MM.1S (cell line): ENCODE data around the gene POLR3E.
A peak's percentile ranks its signal among the peaks of the same experiment; 100 is the strongest.

Experiments used
- DNase-seq: peaks from one replicate; pipeline ENCODE4 v3.0.0-alpha.2; 2015
- H2AFZ ChIP-seq: fragments of 300-600 bp; sonication (generic); 2 replicates; pipeline ENCODE4 v1.6.0; 2016; ENCODE audit warnings: antibody characterized with exemption, low read length
- H3F3A ChIP-seq: fragments of 300-600 bp; sonication (generic); 2 replicates; pipeline ENCODE4 v1.6.1; 2016; ENCODE audit warnings: mild to moderate bottlenecking, antibody characterized with exemption, low read length, moderate library complexity, mixed read lengths; ENCODE audit not compliant: insufficient read depth
- H3K27ac ChIP-seq: fragments of 300-600 bp; sonication (generic); 2 replicates; pipeline ENCODE4 v1.5.1; 2016; ENCODE audit warnings: mild to moderate bottlenecking, low read length
- H3K27me3 ChIP-seq: fragments of 300-600 bp; sonication (generic); replicated peaks from 2 replicates; pipeline ENCODE4 v1.6.0; 2016; ENCODE audit warnings: low read length; ENCODE audit not compliant: insufficient read depth
- H3K36me3 ChIP-seq: fragments of 300-600 bp; sonication (generic); replicated peaks from 2 replicates; pipeline ENCODE4 v1.6.1; 2016; ENCODE audit warnings: mild to moderate bottlenecking, low read length, mixed read lengths; ENCODE audit not compliant: insufficient read depth
- H3K4me1 ChIP-seq: fragments of 300-600 bp; sonication (generic); 2 replicates; pipeline ENCODE4 v1.6.1; 2016; ENCODE audit warnings: low read length, mixed read lengths
- H3K4me2 ChIP-seq: fragments of 300-600 bp; sonication (generic); 2 replicates; pipeline ENCODE4 v1.6.0; 2016; ENCODE audit warnings: low read depth, low read length
- H3K4me3 ChIP-seq: fragments of 300-600 bp; sonication (generic); 2 replicates; pipeline ENCODE4 v1.5.1; 2016; ENCODE audit warnings: low read length, mixed read lengths
- H3K79me2 ChIP-seq: fragments of 300-600 bp; sonication (generic); 2 replicates; pipeline ENCODE4 v1.6.1; 2016; ENCODE audit warnings: mixed run types, low read length, mixed read lengths
- H3K9ac ChIP-seq: fragments of 300-600 bp; sonication (generic); 2 replicates; pipeline ENCODE4 v1.6.1; 2016; ENCODE audit warnings: low read length, mixed read lengths
- H3K9me2 ChIP-seq: fragments of 300-600 bp; sonication (generic); replicated peaks from 2 replicates; pipeline ENCODE4 v1.6.1; 2016; ENCODE audit warnings: mild to moderate bottlenecking, low read length, mixed read lengths; ENCODE audit not compliant: insufficient read depth
- H3K9me3 ChIP-seq: fragments of 300-600 bp; sonication (generic); replicated peaks from 2 replicates; pipeline ENCODE4 v1.6.1; 2016; ENCODE audit warnings: mild to moderate bottlenecking, low read length, mixed read lengths; ENCODE audit not compliant: insufficient read depth
- H4K20me1 ChIP-seq: fragments of 300-600 bp; sonication (generic); 2 replicates; pipeline ENCODE4 v1.6.1; 2016; ENCODE audit warnings: mild to moderate bottlenecking, low read length, moderate library complexity, mixed read lengths; ENCODE audit not compliant: insufficient read depth
- CTCF ChIP-seq: fragments of 300-600 bp; sonication (generic); IDR thresholded peaks from 2 replicates; pipeline ENCODE4 v1.5.1; 2016; ENCODE audit warnings: antibody characterized with exemption, low read length, mixed read lengths
- EZH2 ChIP-seq: fragments of 300-600 bp; sonication (generic); optimal IDR thresholded peaks from 2 replicates; pipeline ENCODE3; 2017; ENCODE audit warnings: low read depth, mild to moderate bottlenecking, antibody characterized with exemption, low read length, mixed read lengths
- EZH2phosphoT487 ChIP-seq: fragments of 300-600 bp; sonication (generic); IDR thresholded peaks from 2 replicates; pipeline ENCODE4 v1.6.1; 2018; ENCODE audit warnings: antibody characterized with exemption, low read length

POLR3E gene

GRCh38 chr16:22355487-22355908, 58.3 kb downstream of the POLR3E start:
- H3K4me2 ChIP-seq = peak overlapping the region; percentile 5; the same call in 1 of the 2 replicates
- no peak overlapping the region for H2AFZ ChIP-seq
- peaks cover 38% of the 10 kb centered on the region for H3F3A ChIP-seq
- no peak overlapping the region for H3K4me3 ChIP-seq
- no peaks in the 10 kb centered on the region for H3K9me3 ChIP-seq
- DNase-seq = peak; percentile 22
- H3K27me3 ChIP-seq = no peaks in the 10 kb centered on the region
- peaks cover 37% of the 10 kb centered on the region for H3K4me1 ChIP-seq
- TF ChIP-seq EZH2 = no peak
- TF ChIP-seq CTCF = no peak
- no peak for TF ChIP-seq EZH2phosphoT487
- H3K9me2 ChIP-seq = no peaks in the 10 kb centered on the region
- H3K36me3 ChIP-seq = no peaks in the 10 kb centered on the region
- H3K79me2 ChIP-seq = peaks cover 81% of the 10 kb centered on the region
- H4K20me1 ChIP-seq = no peaks in the 10 kb centered on the region
- no peak overlapping the region for H3K9ac ChIP-seq
- H3K27ac ChIP-seq = peak overlapping the region; percentile 38; the same call in 1 of the 2 replicates

GRCh38 chr16:22356930-22357634, 59.9 kb downstream of the POLR3E start:
- H3K4me3 ChIP-seq = no peak overlapping the region
- H3K4me1 ChIP-seq = peaks cover 37% of the 10 kb centered on the region
- H3K79me2 ChIP-seq = peaks cover 81% of the 10 kb centered on the region
- no peak for DNase-seq
- peaks cover 38% of the 10 kb centered on the region for H3F3A ChIP-seq
- TF ChIP-seq EZH2phosphoT487 (no peak), CTCF (no peak), EZH2 (no peak)
- H4K20me1 ChIP-seq = no peaks in the 10 kb centered on the region
- H2AFZ ChIP-seq = no peak overlapping the region
- H3K9ac ChIP-seq = peak overlapping the region; percentile 5; the same call in 1 of the 2 replicates
- peak overlapping the region; percentile 72 for H3K27ac ChIP-seq
- H3K9me2 ChIP-seq = no peaks in the 10 kb centered on the region
- H3K27me3 ChIP-seq = no peaks in the 10 kb centered on the region
- no peaks in the 10 kb centered on the region for H3K36me3 ChIP-seq
- peak overlapping the region; percentile 61 for H3K4me2 ChIP-seq
- no peaks in the 10 kb centered on the region for H3K9me3 ChIP-seq

- Histone ChIP-seq H3K4me2 (peak overlapping the region; percentile 61), H2AFZ (no peak overlapping the region), H3K9me2 (no peaks in the 10 kb centered on the region), H3K79me2 (peaks cover 81% of the 10 kb centered on the region), H3K4me1 (peaks cover 41% of the 10 kb centered on the region), H4K20me1 (no peaks in the 10 kb centered on the region), H3F3A (peaks cover 41% of the 10 kb centered on the region), H3K27ac (peak overlapping the region; percentile 72), H3K36me3 (0 out of 2 replicates have a peak, but pooled peaks cover 4% of the 10 kb centered on the region), H3K9ac (peak overlapping the region; percentile 5; the same call in 1 of the 2 replicates), H3K9me3 (no peaks in the 10 kb centered on the region), H3K4me3 (no peak overlapping the region), H3K27me3 (no peaks in the 10 kb centered on the region)
- TF ChIP-seq CTCF = no peak
- TF ChIP-seq EZH2phosphoT487 = no peak
- no peak for TF ChIP-seq EZH2
- peak; percentile 76 for DNase-seq
Observed at GRCh38 chr16:22357635-22357971, 60.4 kb downstream of the POLR3E start.
